NAMALWA (cell line): ENCODE results near the gene DDX51.
"Not testable (repeated sequence)": the region's sequence is repeated elsewhere in the genome, so short reads cannot be mapped to it uniquely, and the experiment has no call there.

Experiments used
- DNase-seq: peaks from one replicate; pipeline ENCODE4 v3.0.0-alpha.2; 2015; ENCODE audit warnings: low spot score

The DDX51 gene

DNA sequence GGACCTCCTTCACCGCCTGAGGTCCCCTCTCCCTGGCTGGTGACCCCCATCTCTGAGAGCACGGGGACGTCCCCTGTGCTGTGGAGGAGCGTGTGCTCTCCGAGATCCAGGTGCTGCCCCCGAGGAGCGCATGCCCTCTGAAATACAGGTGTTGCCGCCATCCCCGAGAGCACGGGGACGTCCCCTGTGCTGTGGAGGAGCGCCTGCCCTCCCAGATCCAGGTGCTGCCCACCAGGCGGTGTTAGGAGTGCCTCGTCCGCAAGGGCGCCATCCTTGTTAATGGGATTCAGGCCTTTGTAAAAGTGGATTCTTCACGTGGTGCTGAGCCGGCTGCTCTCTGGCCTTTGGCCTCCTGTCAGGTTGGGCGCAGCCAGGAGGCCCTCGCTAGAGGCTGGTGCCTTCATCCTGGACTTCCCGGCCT is 10.2 kb upstream of the DDX51 start:
- no peak for DNase-seq

DNA sequence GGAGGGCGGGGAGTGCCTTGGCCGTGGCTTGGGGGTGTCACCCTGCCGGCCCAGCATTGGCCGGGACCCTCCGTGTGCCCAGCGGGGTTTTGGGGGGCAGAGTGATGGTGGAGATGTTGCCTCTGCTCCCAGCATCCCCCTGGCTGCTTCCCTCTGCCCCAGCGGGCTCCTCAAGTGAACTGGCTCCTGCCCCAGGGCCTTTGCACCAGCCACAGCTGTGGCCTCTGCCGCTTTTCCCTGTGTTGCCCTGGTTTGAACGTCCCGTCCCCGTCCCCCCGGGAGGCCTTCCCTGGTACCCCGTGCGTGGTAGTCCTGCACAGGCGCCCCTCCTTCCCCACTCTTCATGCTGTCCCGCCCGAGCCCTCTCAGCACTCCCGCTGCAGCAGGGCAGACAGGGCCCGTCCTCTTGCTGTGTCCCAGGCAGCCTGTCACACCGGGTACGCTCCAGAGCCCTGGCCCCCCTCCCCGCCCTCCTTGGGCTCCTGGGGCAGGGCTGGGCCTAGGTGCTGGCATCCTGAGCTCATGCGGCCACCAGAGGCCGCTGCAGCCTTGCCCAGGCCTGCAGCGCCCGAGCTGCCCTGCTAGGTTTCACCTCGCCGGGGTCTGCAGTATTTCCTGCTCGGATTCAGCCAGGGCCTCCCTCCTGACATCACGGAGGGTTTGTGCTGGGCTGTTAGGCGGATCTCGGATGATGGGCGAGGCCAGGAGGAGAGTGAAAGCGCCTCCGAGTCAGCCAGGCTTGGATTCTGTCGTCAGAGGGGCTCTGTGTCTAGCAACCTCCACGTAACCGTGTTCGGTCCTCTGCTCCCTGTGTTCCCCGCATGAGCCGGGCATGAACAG is 9.6 kb upstream of the DDX51 start:
- peak; percentile 82 for DNase-seq

DNA sequence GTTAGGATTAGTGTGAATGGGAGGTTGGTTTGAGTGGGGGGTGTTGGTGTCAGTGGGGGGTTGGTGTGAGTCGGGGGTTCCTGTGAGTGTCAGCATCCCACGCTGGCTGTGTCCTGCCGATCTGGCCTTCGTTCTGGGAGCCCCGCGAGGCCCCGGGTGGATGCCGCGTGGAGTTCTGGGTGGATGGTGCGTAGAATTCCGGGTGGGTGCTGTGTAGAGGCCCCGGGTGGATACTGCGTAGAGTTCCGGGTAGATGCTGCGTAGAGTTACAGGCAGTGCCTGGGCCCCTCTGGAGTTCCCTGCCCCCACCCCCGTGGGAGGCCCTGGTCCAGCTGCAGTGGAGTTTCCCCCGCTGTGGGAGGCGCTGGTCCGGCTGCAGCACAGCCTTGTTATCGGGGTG is 8.8 kb upstream of the DDX51 start:
- DNase-seq: no peak

DNA sequence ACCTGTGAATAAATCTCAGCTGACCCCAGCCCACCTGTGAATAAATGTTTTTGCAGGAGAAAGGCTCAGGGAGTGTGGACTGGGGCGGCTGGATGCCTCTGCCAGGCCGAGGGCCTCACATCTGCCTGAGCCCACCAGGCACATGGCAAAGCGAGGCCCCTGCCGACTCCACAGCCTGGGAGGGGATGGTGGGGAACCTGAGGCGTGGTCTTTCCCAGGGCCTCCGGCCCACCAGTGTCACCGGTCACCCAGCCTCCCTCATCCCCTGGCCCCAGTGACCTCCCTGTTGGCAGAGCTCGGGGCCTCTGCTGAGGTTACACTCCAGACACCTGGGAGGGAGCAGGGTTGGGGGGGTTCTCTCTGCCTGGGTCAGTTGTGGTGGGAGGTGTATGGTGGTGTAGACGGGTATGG is 8.3 kb upstream of the DDX51 start:
- DNase-seq: no peak

DNA sequence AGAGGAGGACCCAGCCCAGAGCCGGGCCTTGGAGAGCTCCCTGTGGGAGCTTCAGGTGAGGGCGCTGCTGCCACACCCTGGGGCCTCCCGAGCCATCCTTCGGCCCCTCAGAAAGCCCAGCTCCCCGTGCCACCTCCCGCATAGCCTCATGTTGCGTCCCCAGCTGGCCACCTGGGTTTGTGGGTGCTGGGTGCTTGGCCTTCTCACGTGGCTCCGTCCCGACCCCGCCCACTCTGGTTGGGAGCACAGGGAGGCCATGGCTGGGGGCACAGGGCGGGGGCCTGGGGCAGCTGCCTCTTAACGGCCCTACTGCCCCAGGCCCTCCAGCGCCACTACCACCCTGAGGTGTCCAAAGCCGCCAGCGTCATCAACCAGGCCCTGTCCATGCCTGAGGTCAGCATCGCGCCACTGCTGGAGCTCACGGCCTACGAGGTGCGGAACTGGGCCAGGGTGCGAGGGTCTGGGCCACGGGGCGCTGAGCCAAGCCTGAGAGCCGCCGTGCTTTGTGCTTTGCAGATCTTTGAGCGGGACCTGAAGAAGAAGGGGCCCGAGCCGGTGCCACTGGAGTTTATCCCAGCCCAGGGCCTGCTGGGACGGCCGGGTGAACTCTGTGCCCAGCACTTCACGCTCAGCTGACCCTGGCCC is 7.8 kb upstream of the DDX51 start:
- no peak for DNase-seq

DNA sequence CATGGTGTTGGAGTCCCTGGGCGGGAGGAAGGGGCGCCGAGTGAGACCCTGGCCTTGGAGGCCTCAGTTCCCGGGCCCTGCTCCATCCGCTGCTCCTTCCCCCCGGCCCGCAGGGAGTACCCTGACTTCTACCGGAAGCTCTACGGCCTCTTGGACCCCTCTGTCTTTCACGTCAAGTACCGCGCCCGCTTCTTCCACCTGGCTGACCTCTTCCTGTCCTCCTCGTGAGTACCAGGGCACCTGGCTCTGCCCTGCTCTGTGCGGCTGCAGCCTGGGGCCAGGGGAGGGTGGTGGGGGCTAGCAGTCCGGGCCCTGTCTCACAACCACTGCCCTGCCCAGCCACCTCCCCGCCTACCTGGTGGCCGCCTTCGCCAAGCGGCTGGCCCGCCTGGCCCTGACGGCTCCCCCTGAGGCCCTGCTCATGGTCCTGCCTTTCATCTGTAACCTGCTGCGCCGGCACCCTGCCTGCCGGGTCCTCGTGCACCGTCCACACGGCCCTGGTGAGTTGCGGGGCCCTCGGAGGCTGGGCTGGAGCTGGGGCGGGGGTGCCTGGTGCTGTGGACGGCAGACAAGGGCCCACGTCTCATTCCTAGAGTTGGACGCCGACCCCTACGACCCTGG is 7.1 kb upstream of the DDX51 start:
- DNase-seq: no peak

DNA sequence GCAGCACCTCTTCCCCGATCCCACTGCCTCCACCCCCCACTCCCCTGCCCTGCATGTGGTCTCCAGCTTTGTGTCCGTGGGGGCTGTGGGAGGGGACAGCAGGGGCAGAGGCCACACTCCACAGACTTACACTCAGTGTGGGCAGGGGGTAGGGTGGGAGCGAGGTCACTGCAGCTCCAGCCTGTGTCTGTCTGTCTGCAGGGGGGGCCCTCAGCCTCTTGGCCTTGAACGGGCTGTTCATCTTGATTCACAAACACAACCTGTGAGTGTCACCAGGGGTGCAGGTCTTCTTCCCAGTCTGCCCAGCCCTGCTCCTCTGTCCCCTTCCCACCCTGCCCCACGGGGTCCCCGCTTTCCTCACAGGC is 6.6 kb upstream of the DDX51 start:
- no peak for DNase-seq

DNA sequence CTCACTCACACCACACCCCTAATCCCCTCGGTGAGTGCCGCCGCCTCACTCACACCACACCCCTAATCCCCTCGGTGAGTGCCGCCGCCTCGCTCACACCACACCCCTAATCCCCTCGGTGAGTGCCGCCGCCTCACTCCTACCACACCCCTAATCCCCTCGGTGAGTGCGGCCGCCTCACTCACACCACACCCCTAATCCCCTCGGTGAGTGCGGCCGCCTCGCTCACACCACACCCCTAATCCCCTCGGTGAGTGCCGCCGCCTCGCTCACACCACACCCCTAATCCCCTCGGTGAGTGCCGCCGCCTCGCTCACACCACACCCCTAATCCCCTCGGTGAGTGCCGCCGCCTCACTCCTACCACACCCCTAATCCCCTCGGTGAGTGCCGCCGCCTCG is 5.4 kb upstream of the DDX51 start:
- not testable (repeated sequence) for DNase-seq

DNA sequence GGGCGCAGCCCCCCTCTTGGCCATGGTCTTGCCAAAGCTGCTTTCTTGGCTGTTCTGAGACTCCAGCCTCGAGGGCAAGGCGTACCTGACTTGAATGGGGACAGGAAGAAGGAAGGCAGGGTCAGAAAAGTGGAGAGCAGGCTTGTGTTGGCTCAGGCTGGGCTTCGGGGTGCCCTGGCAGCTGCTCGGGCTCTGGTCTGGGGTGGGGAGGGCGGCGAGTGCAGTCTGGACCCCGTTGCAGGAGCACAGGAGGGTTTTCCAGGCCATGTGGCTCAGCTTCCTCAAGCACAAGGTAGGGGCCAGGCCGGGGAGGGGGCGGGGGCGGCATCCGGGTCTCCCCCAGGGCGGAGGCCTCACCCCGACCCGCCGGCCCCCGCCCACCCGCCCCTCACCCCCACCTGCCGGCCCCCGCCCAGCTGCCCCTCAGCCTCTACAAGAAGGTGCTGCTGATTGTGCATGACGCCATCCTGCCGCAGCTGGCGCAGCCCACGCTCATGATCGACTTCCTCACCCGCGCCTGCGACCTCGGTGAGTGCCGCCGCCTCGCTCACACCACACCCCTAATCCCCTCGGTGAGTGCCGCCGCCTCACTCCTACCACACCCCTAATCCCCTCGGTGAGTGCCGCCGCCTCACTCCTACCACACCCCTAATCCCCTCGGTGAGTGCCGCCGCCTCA is 4.4 kb upstream of the DDX51 start:
- DNase-seq: no peak

DNA sequence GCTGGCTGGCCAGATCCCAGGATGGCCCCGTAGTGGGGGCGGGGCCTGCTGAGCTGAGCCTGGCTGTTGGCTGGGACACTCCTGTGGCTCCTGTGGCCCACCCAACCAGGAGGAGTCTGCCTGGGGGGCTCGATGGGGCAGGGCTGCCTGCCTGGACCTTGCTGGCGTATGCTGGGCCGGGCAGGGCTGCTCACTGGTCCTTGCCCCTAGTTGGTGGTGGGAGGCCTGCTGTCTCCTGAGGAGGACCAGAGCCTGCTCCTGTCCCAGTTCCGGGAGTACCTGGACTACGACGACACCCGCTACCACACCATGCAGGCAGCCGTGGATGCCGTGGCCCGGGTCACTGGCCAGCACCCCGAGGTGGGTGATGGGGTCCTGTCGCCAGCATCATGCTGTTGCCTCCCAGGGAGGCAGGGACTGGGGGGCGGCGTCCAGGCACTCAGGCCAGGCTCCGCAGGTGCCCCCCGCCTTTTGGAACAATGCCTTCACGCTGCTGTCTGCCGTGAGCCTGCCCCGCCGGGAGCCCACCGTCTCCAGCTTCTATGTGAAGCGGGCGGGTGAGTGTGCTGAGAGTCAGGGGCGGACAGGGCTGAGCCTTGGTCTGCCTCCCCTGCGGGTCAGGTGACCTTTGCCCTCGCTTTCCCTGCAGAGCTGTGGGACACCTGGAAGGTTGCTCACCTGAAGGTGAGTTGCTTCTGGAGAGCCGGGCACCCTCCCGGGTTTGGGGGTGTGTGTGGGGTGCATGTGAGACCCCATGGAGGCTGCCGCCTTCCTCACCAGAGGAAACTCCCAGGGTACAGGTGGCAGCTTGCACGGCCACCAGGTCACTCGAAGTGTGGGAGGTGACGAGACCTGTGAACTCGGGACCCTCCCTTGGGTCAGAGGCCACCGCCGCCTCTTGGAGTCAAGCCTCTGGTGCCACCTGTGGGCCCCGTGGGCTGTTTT is 3.6 kb upstream of the DDX51 start:
- no peak for DNase-seq

DNA sequence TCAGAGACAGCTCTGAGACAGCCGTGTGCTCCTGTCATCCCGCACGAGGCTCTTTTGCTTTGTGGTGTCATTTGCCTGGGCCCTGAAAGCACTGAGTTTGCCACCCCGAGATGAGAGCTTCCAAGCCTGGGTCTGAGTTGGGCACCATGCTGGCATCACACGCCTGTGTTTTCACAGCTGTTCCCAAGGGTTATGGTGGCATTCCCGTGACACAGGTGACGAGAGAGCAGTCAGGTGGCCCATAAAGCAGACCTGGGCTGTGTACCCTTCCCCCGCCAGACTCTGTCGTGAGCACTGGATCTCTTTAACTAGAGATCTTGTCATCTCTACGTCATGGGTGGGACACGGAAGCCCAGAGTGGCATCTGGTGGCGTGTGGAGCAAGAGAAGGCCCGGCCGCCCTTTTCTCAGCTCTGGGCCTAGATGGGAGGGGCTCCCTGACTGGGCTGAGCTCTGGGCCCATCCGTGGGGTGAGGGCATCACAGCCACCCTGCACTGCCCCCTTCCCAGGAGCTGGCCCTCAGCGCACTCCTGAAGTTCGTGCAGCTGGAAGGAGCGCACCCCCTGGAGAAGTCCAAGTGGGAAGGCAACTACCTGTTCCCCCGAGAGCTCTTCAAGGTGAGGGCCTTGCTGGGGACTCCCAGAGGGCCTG is 2.8 kb upstream of the DDX51 start:
- DNase-seq: no peak

DNA sequence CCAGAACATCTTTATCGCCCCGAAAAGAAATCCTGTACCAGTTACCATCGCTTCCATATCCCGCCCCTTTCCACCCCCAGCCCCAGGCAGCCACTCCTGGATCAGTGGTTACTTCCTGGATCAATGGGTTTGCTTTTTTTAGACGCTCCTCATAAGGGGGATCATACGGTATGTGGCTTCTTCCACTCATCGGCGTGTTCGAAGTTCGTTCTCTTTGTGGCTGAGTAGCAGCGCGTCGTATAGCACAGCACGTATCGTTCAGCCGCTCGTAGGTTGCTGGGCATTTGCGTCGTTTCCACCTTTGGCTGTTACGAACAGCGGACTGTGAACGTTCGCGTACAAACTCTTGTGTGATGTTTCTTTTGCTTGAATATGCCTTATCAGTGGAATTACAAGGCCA is 2.0 kb upstream of the DDX51 start:
- no peak for DNase-seq

DNA sequence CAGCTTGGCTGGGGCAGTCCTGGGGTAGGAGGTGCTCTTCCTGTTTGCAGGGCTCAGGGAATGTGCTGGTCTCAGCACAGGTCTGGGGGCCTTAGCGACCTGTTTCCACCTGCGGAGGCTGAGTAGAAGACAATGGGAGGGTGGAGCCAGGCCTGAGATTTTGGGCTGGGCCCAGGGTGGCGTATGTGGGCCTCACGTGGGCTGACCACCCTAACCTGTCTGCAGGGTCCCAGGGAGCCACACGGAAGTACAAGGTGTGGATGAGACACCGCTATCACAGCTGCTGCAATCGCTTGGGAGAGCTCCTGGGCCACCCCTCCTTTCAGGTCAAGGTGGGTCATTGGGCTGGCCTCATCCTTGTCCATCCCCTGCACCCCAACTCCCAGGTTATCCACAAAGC is 1.2 kb upstream of the DDX51 start:
- no peak for DNase-seq

DNA sequence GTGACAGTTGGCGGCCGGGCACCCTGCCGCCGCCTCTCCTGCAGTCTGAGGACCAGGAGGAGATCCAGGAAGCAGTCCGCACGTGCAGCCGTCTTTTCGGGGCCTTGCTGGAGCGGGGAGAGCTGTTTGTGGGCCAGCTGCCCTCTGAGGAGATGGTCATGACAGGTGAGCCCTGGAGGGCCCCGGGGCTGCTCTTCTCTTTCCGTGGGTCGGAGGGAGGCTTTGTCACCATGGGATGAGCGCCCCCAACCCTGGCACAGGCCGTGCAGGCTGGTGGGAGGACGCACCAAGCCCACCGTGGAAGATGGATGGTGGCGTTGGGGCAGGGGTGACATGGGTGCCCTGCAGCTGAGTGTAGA is 670 bp upstream of the DDX51 start:
- peak; percentile 34 for DNase-seq

DNA sequence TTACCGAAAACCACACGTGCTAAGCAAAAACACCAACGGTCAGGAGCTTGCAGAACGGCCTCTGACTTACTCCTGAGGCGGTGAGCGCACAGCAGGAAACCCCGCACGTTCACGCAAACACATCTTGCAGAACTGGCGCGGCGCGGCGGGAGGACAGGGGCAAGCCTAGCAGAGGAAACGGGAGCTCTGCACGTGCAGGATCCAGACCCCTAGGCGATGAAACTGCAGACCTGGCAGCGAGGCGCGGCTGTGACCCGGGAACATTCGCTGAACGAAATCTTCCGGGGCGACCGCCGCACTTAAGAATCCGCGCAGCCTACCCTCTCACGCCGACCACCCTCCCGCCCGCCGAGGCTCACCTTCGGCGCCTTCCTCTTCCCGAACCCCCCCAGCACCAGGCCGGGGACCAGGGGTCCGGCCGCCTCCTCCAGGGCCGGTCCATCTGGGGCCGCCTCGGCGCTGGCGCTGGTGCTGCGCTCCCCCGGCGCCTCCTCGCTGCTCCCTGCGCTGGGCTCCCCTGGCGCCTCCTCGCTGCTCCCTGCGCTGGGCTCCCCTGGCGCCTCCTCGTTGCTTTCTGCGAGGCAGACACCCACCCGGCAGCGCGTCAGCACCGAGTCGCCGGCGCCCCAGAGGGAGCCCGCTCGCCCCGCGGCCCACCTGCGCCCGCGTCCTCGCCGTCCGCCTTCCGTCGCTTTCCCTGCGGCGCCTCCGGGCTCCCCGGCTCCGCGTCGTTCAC is 615 bp downstream of the DDX51 start:
- DNase-seq: no peak

DNA sequence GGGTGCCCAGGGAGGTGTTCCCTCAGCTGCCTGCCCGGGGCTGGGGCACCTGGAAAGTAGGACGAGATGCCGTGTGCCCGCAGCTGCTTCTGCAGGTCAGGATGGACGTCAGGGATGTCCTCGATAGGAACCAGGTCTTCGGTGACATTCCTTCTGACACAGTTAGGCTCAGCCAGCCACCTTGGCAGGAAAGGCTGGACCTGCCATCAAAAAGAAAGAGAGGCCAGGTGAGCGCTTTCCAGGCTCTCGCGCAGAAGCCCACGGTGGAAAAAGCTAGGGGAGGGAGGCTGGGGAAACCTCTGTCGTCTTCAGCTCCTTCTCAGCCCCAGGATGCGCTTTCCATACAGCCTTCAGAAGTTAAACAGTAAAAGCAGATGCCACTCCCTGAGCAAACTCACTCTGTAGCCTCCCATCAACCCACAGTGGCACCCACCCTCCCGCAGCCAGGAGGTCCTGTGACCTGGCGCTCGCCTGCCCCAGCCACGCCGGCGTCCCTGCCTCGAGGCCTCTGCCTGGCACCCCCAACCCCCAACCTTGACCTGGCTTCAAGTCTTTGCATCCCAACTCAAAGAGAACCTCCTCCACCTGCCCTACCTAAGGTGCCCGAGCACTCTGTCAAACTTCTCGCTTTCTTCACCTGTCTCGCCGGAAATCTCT is 1.3 kb downstream of the DDX51 start:
- no peak for DNase-seq

DNA sequence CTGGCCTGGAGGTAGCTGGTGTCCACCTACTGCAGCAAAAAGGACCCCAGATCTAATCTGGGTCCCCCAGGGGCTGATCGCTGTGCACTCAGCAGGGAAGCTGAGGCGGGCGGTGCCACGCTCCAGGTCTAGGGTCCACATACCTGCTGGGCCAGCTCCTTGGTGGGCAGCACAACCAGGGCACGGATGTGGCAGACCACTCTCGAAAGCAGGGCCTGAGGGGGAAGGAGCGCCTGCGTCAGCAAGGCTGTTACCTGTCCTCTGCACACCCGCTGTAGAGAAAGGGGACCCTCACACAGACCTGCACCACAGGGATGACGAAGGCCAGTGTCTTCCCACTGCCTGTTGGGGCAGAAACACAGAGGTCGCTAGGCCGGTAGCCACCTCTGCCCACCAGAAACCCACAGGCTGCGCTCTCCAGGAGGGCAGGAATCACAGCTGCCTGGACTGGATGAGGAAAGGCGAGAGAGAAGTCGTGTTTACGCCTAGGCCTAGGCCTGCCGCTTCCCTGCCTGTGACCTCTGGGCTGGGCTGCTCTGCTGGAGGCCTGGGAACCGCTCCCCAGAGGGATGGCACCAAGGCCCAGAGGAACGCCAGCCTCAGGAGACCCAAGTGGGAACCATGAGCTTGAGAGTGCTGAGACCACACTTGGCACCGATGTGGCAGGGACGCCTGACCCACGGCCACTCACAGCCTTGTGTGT is 2.0 kb downstream of the DDX51 start:
- no peak for DNase-seq

DNA sequence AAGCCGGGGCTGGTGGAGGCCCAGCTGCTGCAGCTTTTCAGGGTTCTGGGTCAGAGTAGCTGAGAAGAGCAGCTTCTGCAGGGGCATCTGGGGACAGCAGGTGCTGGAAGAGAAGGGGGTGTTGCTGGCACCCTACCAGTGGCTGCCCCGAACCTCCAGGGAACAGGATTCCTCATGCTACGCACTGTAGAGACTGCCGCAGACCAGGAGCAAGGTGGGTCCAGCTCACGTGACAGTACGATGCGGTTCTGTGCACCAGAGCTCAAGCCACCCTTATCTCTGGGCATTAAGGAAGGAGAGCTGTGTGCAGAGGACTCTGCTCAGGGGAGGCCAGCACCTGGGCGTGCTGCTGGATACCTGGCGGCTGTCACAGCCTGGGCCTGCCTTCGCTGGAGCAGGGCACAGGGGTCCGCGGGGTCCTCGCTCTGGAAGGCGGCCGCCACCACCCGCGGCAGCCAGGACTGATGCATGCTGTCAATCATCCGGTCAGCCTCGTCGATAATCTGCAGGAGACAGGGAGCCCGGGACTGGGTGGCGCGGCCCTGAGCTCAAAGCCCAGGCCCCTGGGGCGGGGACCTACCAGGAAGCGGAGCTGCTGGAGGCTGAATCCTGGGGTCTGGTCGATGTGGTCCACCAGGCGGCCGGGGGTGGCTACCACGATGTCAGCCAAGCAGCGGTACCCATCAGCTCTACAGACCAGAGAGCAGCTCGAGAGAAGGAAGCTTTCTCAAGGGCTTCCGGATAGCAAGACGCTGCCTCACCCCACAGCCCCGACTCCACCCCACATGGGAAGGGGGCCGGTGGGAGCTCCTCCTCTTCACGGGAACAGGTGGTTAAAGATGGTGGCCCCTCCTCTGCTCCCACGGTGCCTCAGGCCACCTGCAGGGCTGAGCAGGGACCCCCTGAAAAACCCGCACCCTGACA is 2.9 kb downstream of the DDX51 start:
- no peak for DNase-seq
